A172 (cell line): ENCODE measurements around the gene SPDYE1. TPM values are rescaled to one million over a fixed set of nuclear protein-coding genes. Genes with fewer than 3 reads are reported as not detected.
"Not testable (repeated sequence)": the region's sequence is repeated elsewhere in the genome, so short reads cannot be mapped to it uniquely, and the experiment has no call there.

Experiments
- DNase-seq: peaks from one replicate; pipeline ENCODE4 v3.0.0-alpha.2; 2015; ENCODE audit warnings: low spot score
- total RNA-seq: library from RNA; depleted of rRNA; stranded (reverse); fragments of >200 nt; shearing (Covaris generic); gene quantifications from 2 replicates; pipeline ENCODE4 v1.2.3, GENCODE V29; 2014

SPDYE1 gene
- total RNA-seq, 1 experiment from 2014 or later: not detected

GRCh38 chr7:43992896-43993295, 4.8 kb upstream of the SPDYE1 start:
- DNase-seq: peak; percentile 51

GRCh38 chr7:43994681-43995080, 3.0 kb upstream of the SPDYE1 start:
- not testable (repeated sequence) for DNase-seq

GRCh38 chr7:44012081-44012480, 14.4 kb downstream of the SPDYE1 start:
- DNase-seq: not testable (repeated sequence)

- not testable (repeated sequence) for DNase-seq
Observed at GRCh38 chr7:44015090-44015489, 17.4 kb downstream of the SPDYE1 start.

GRCh38 chr7:44018857-44019807, 21.4 kb downstream of the SPDYE1 start:
- DNase-seq: peak; percentile 97

- DNase-seq: not testable (repeated sequence)
Observed at GRCh38 chr7:44019825-44020224, 22.1 kb downstream of the SPDYE1 start.

- not testable (repeated sequence) for DNase-seq
Observed at GRCh38 chr7:44022069-44022468, 24.4 kb downstream of the SPDYE1 start.

GRCh38 chr7:44022796-44023467, 25.2 kb downstream of the SPDYE1 start:
- DNase-seq: not testable (repeated sequence)

GRCh38 chr7:44029433-44029832, 31.7 kb downstream of the SPDYE1 start:
- DNase-seq: not testable (repeated sequence)

GRCh38 chr7:44030029-44030428, 32.3 kb downstream of the SPDYE1 start:
- not testable (repeated sequence) for DNase-seq

GRCh38 chr7:44031319-44031718, 33.6 kb downstream of the SPDYE1 start:
- not testable (repeated sequence) for DNase-seq

GRCh38 chr7:44032031-44032430, 34.3 kb downstream of the SPDYE1 start:
- not testable (repeated sequence) for DNase-seq

GRCh38 chr7:44033971-44034844, 36.5 kb downstream of the SPDYE1 start:
- not testable (repeated sequence) for DNase-seq

GRCh38 chr7:44036364-44036763, 38.7 kb downstream of the SPDYE1 start:
- not testable (repeated sequence) for DNase-seq

GRCh38 chr7:44037951-44038350, 40.3 kb downstream of the SPDYE1 start:
- not testable (repeated sequence) for DNase-seq

GRCh38 chr7:44038553-44038952, 40.9 kb downstream of the SPDYE1 start:
- DNase-seq: not testable (repeated sequence)

GRCh38 chr7:44038961-44039558, 41.4 kb downstream of the SPDYE1 start:
- DNase-seq: not testable (repeated sequence)

- not testable (repeated sequence) for DNase-seq
Observed at GRCh38 chr7:44039800-44040492, 42.2 kb downstream of the SPDYE1 start.

GRCh38 chr7:44040493-44040891, 42.8 kb downstream of the SPDYE1 start:
- not testable (repeated sequence) for DNase-seq

GRCh38 chr7:44042221-44042620, 44.5 kb downstream of the SPDYE1 start:
- no peak for DNase-seq
